Endothelial cell of umbilical vein (primary cell): ENCODE results near the gene KIR3DL1. TPM values are rescaled to one million over a fixed set of nuclear protein-coding genes. Genes with fewer than 3 reads are reported as not detected.
"Not testable (repeated sequence)": the region's sequence is repeated elsewhere in the genome, so short reads cannot be mapped to it uniquely, and the experiment has no call there.

Source experiments
- BruUV-seq: library from RNA; stranded (reverse); fragments of 400-500 nt; replicated peaks from 2 replicates; lab custom pipeline; 2021; lab: Mats Ljungman, UMichigan
- CTCF ChIA-PET: fragments of 300-600, 350-600 bp; sonication (Branson Sonifier 250); formaldehyde crosslinking; loops from one replicate; lab custom pipeline; 2021; ENCODE audit warnings: antibody characterized with exemption, inconsistent platforms; lab: Charles Lee
- POLR2A ChIA-PET: fragments of 300-600, 350-600 bp; sonication (Branson Sonifier 250); formaldehyde crosslinking; loops from one replicate; lab custom pipeline; 2021; ENCODE audit warnings: antibody characterized with exemption, inconsistent platforms; lab: Charles Lee
- DNase-seq: peaks from one replicate; pipeline ENCODE4 v3.0.0-alpha.2; 2011; ENCODE audit warnings: low read depth, low spot score
- FAIRE-seq: peaks from 2 replicates; lab custom pipeline; 2011; peaks lifted over from hg19 to GRCh38; lab: Jason Lieb, UNC
- H2AFZ ChIP-seq: 2 replicates; pipeline ENCODE4 v1.6.0; 2012; ENCODE audit warnings: low read depth, low read length, control low read depth, inconsistent platforms
- H3K27ac ChIP-seq: 2 replicates; pipeline ENCODE4 v1.5.1; 2011; ENCODE audit warnings: low read depth, mild to moderate bottlenecking, control low read depth, low read length, moderate library complexity; ENCODE audit not compliant: insufficient read depth
- H3K27me3 ChIP-seq, 2 experiments: 2 replicates each; pipeline versions ENCODE4 v1.6.0 to v1.6.1; 2011; ENCODE audit warnings: low read length in 2 of 2, mixed read lengths in 1 of 2; ENCODE audit not compliant: control insufficient read depth in 2 of 2, insufficient read depth in 2 of 2
- H3K36me3 ChIP-seq, 2 experiments: 2 replicates in 1 of 2; 3 replicates in 1 of 2; pipeline ENCODE4 v1.5.1; 2011; ENCODE audit warnings: low read length in 2 of 2, mild to moderate bottlenecking in 1 of 2, moderate library complexity in 1 of 2; ENCODE audit not compliant: control insufficient read depth in 2 of 2, insufficient read depth in 2 of 2; ENCODE audit errors: extremely low read depth in 1 of 2
- H3K4me1 ChIP-seq: 3 replicates; pipeline ENCODE4 v1.5.1; 2011; ENCODE audit warnings: mild to moderate bottlenecking, low read length; ENCODE audit not compliant: control insufficient read depth, insufficient read depth; ENCODE audit errors: extremely low read depth
- H3K4me2 ChIP-seq: 2 replicates; pipeline ENCODE4 v1.6.1; 2011; ENCODE audit warnings: low read length, control low read depth, mixed read lengths; ENCODE audit not compliant: insufficient read depth
- H3K4me3 ChIP-seq, 3 experiments: fragments of 200-600 bp in 1 of 3; sonication (generic), shearing (Covaris generic) in 1 of 3; replicated peaks in 1 of 3; 2 replicates each; pipeline ENCODE4 v1.5.1; 2011 to 2016; ENCODE audit warnings: control low read depth in 3 of 3, low read length in 3 of 3, mild to moderate bottlenecking in 2 of 3, inconsistent platforms in 1 of 3, low read depth in 1 of 3, moderate library complexity in 1 of 3; ENCODE audit not compliant: insufficient read depth in 1 of 3
- H3K79me2 ChIP-seq: 2 replicates; pipeline ENCODE4 v1.6.0; 2012; ENCODE audit warnings: low read length, inconsistent platforms; ENCODE audit not compliant: control insufficient read depth, insufficient read depth
- H3K9ac ChIP-seq: replicated peaks from 2 replicates; pipeline ENCODE3; 2011; ENCODE audit warnings: low read length, control low read depth; ENCODE audit not compliant: insufficient read depth; ENCODE audit errors: extremely low read depth
- H3K9me1 ChIP-seq: replicated peaks from 3 replicates; pipeline ENCODE4 v1.6.0; 2011; ENCODE audit warnings: mild to moderate bottlenecking, low read length; ENCODE audit not compliant: control insufficient read depth, insufficient read depth; ENCODE audit errors: extremely low read depth
- H3K9me3 ChIP-seq: replicated peaks from 2 replicates; pipeline ENCODE4 v1.5.1; 2012; ENCODE audit warnings: low read length, inconsistent platforms; ENCODE audit not compliant: control insufficient read depth, insufficient read depth
- H4K20me1 ChIP-seq: replicated peaks from 2 replicates; pipeline ENCODE3; 2011; ENCODE audit warnings: mild to moderate bottlenecking, low read length; ENCODE audit not compliant: control insufficient read depth, insufficient read depth; ENCODE audit errors: extremely low read depth
- CTCF ChIP-seq, 2 donors: IDR thresholded peaks; 1 replicate in 1 of 2; 2 replicates in 1 of 2; pipeline ENCODE4 v1.5.1; 2011; ENCODE audit warnings: low read length in 2 of 2, mild to moderate bottlenecking in 2 of 2, moderate library complexity in 2 of 2, control low read depth in 1 of 2, inconsistent platforms in 1 of 2, low read depth in 1 of 2; ENCODE audit not compliant: insufficient read depth in 1 of 2; ENCODE audit errors: extremely low read depth in 1 of 2
- EZH2 ChIP-seq: IDR thresholded peaks from 2 replicates; pipeline ENCODE4 v1.6.1; 2012; ENCODE audit warnings: borderline replicate concordance, low read depth, mild to moderate bottlenecking, moderate library complexity, low read length, inconsistent platforms; ENCODE audit not compliant: severe bottlenecking
- FOS ChIP-seq: IDR thresholded peaks from 2 replicates; pipeline ENCODE4 v1.6.1; 2011; ENCODE audit warnings: mild to moderate bottlenecking, low read length, moderate library complexity, borderline replicate concordance; ENCODE audit not compliant: insufficient read depth
- GATA2 ChIP-seq: IDR thresholded peaks from 2 replicates; pipeline ENCODE4 v1.7.0; 2011; ENCODE audit warnings: low read depth, mild to moderate bottlenecking, moderate library complexity, mixed read lengths, low read length; ENCODE audit not compliant: insufficient read length, insufficient read depth
- JUN ChIP-seq: IDR thresholded peaks from 2 replicates; pipeline ENCODE4 v1.6.1; 2011; ENCODE audit warnings: borderline replicate concordance, low read depth; ENCODE audit not compliant: insufficient read length, insufficient read depth
- MAX ChIP-seq: IDR thresholded peaks from 2 replicates; pipeline ENCODE4 v1.6.1; 2011; ENCODE audit not compliant: insufficient read depth, insufficient read length
- MYC ChIP-seq: IDR thresholded peaks from one replicate; pipeline ENCODE4 v1.6.1; 2011; ENCODE audit warnings: mild to moderate bottlenecking, low read depth, low read length
- POLR2A ChIP-seq: IDR thresholded peaks from 2 replicates; pipeline ENCODE4 v1.6.1; 2012; ENCODE audit warnings: low read depth, mild to moderate bottlenecking, control low read depth, low read length
- POLR2AphosphoS5 ChIP-seq: IDR thresholded peaks from 2 replicates; pipeline ENCODE4 v1.6.1; 2012; ENCODE audit warnings: low read depth, mild to moderate bottlenecking, control low read depth, low read length, moderate library complexity; ENCODE audit not compliant: insufficient read depth
- dilution Hi-C: fragments of 300-500 bp; cut with MboI; formaldehyde crosslinking; loops from one replicate; pipeline ENCODE4 v1.15.0; 2019; ENCODE audit warnings: low sequenced_read_pairs; ENCODE audit not compliant: extremely low pct_ligation_motif_present
- intact Hi-C: fragments of 100-400 bp; cut with micrococcal nuclease; formaldehyde crosslinking; loops from one replicate; pipeline ENCODE4 v1.10.0; 2022
- polyA plus RNA-seq, 4 experiments: library from polyadenylated mRNA; depleted of rRNA in 3 of 4; stranded (reverse) in 3 of 4; unstranded in 1 of 4; fragments of >200 nt; gene quantifications; 2 replicates each; pipeline versions ENCODE4 v1.2.1 to v1.2.3, GENCODE V29; 2011 to 2012; ENCODE audit warnings: missing spikeins in 1 of 4
- total RNA-seq: library from RNA; stranded (reverse); gene quantifications from 2 replicates; pipeline ENCODE4 v1.2.3, GENCODE V29; 2021

KIR3DL1 gene
- total and polyA plus RNA-seq, 2 donors (not counting 3 experiments of a cell fraction or from before 2014, with no cell fraction given): not detected

GRCh38 chr19:54863459-54863858 lies 47.2 kb downstream of the KIR3DL1 start:
- H3K4me3 ChIP-seq, H3K9me1 ChIP-seq, H3K4me1 ChIP-seq, CTCF ChIA-PET, DNase-seq, H3K36me3 ChIP-seq, intact Hi-C loops, FAIRE-seq, H4K20me1 ChIP-seq, H3K27ac ChIP-seq, H2AFZ ChIP-seq, dilution Hi-C loops, BruUV-seq, H3K79me2 ChIP-seq, H3K27me3 ChIP-seq, H3K9me3 ChIP-seq, H3K9ac ChIP-seq, H3K4me2 ChIP-seq, POLR2A ChIA-PET: not testable (repeated sequence)

- Histone ChIP-seq H3K36me3 (no peaks in the 10 kb centered on the region), H3K27me3 (no peaks in the 10 kb centered on the region), H3K4me1 (no peaks in the 10 kb centered on the region), H3K9me3 (no peaks in the 10 kb centered on the region), H3K79me2 (no peaks in the 10 kb centered on the region), H3K4me2 (no peak overlapping the region), H3K4me3 (no peak overlapping the region), H2AFZ (no peak overlapping the region), H4K20me1 (no peaks in the 10 kb centered on the region), H3K9me1 (no peaks in the 10 kb centered on the region), H3K9ac (no peak overlapping the region), H3K27ac (no peak overlapping the region)
- intact Hi-C loops: no loop called here
- dilution Hi-C loops: no loop called here
- ChIA-PET POLR2A (no interaction called here), CTCF (interaction anchor here (1.8 kb wide), 1 partner anchor 10 kb away, joined by 7 read pairs; no protein-coding TSS in a partner anchor)
- no TSS peak for BruUV-seq
- no peak for DNase-seq
- no peak for TF ChIP-seq POLR2AphosphoS5
- TF ChIP-seq FOS: no peak
- no peak for TF ChIP-seq CTCF (IDR thresholded peaks at IDR 0.05; ENCODE audit: extremely low read depth in 1 of 2, insufficient read depth in 1 of 2, low read depth in 1 of 2, low read length in 2 of 2)
- no peak for TF ChIP-seq MYC
- no peak for TF ChIP-seq POLR2A
- no peak for TF ChIP-seq EZH2
- no peak for TF ChIP-seq MAX
- no peak for TF ChIP-seq JUN
- no peak for TF ChIP-seq GATA2
- FAIRE-seq: no peak
Observed at GRCh38 chr19:54871696-54872095, 55.4 kb downstream of the KIR3DL1 start.
